SK-N-SH treated with all-trans-retinoic acid at 6 μM for 48 hours (cell line): ENCODE data around the gene MPDZ.

Experiments used
- ARNTL ChIP-seq: fragments of 450-650 bp; formaldehyde crosslinking; IDR thresholded peaks from 2 replicates; pipeline ENCODE4 v1.5.0; 2020; ENCODE audit warnings: low read depth, mild to moderate bottlenecking, moderate library complexity, borderline replicate concordance
- CREB5 ChIP-seq: fragments of 250-450 bp; sonication (Bioruptor Pico); IDR thresholded peaks from 2 replicates; pipeline ENCODE4 v1.5.1; 2020; ENCODE audit warnings: low read depth, mild to moderate bottlenecking, moderate library complexity
- OSR1 ChIP-seq: fragments of 250-450 bp; sonication (Bioruptor Pico); IDR thresholded peaks from 2 replicates; pipeline ENCODE4 v1.8.0; 2022; ENCODE audit warnings: moderate library complexity, mild to moderate bottlenecking, inconsistent platforms
- POU6F1 ChIP-seq: fragments of 250-450 bp; sonication (Bioruptor Pico); IDR thresholded peaks from 2 replicates; pipeline ENCODE4 v1.8.0; 2021; ENCODE audit warnings: low read depth, mild to moderate bottlenecking, moderate library complexity, borderline replicate concordance
- ZFP3 ChIP-seq: fragments of 250-450 bp; sonication (Bioruptor Pico); IDR thresholded peaks from 2 replicates; pipeline ENCODE4 v1.5.0; 2020; ENCODE audit warnings: mild to moderate bottlenecking, moderate library complexity

- TF ChIP-seq ARNTL (CRISPR knock-in tag) (no peak), OSR1 (CRISPR knock-in tag) (no peak), CREB5 (CRISPR knock-in tag) (no peak), POU6F1 (no peak), ZFP3 (CRISPR knock-in tag) (no peak)
Observed at GRCh38 chr9:13190040-13190439, 89.5 kb downstream of the MPDZ start.
